Parathyroid adenoma (tissue), 2 donors: Measurements from ENCODE around the gene N4BP2L1.

Source experiments
- H2AFZ ChIP-seq: fragments of 300-600 bp; sonication (generic); one replicate; pipeline ENCODE4 v1.7.0; 2017; ENCODE audit warnings: antibody characterized with exemption, mild to moderate bottlenecking
- H3K27ac ChIP-seq: fragments of 300-600 bp; sonication (generic); one replicate; pipeline ENCODE4 v1.7.0; 2017
- H3K27me3 ChIP-seq: fragments of 300-600 bp; sonication (generic); one replicate; pipeline ENCODE4 v1.7.0; 2017; ENCODE audit warnings: low read length; ENCODE audit not compliant: control insufficient read depth, insufficient read depth
- H3K36me3 ChIP-seq: fragments of 300-600 bp; sonication (generic); one replicate; pipeline ENCODE4 v1.7.0; 2017; ENCODE audit warnings: low read length; ENCODE audit not compliant: control insufficient read depth, insufficient read depth
- H3K4me1 ChIP-seq: fragments of 300-600 bp; sonication (generic); one replicate; pipeline ENCODE4 v1.7.0; 2017; ENCODE audit warnings: control low read depth
- H3K4me2 ChIP-seq: fragments of 300-600 bp; sonication (generic); one replicate; pipeline ENCODE4 v1.7.0; 2017; ENCODE audit warnings: low read length
- H3K4me3 ChIP-seq: fragments of 300-600 bp; sonication (generic); one replicate; pipeline ENCODE4 v1.7.0; 2017; ENCODE audit warnings: low read depth, low read length
- H3K79me2 ChIP-seq: fragments of 300-600 bp; sonication (generic); one replicate; pipeline ENCODE4 v1.7.0; 2017; ENCODE audit warnings: control low read depth
- H3K9ac ChIP-seq: fragments of 300-600 bp; sonication (generic); one replicate; pipeline ENCODE4 v1.7.0; 2017; ENCODE audit warnings: mild to moderate bottlenecking
- H3K9me3 ChIP-seq: fragments of 300-600 bp; sonication (generic); one replicate; pipeline ENCODE4 v1.7.0; 2017; ENCODE audit warnings: low read length; ENCODE audit not compliant: control insufficient read depth
- CTCF ChIP-seq: fragments of 300-600 bp; sonication (generic); IDR thresholded peaks from one replicate; pipeline ENCODE4 v1.7.0; 2017; ENCODE audit warnings: antibody characterized with exemption, mild to moderate bottlenecking
- donor health status: primary hyperparathyroidism.

N4BP2L1 gene

GRCh38 chr13:32456591-32456990 is 28.7 kb upstream of the N4BP2L1 start:
- no peaks in the 10 kb centered on the region for H3K9me3 ChIP-seq

GRCh38 chr13:32455594-32455903 is 27.6 kb upstream of the N4BP2L1 start:
- Histone ChIP-seq H3K4me3 (no peak overlapping the region), H3K79me2 (peaks cover 10% of the 10 kb centered on the region), H3K9ac (no peak overlapping the region), H3K36me3 (no peaks in the 10 kb centered on the region), H2AFZ (no peak overlapping the region), H3K27me3 (no peaks in the 10 kb centered on the region), H3K27ac (no peak overlapping the region), H3K4me1 (no peaks in the 10 kb centered on the region), H3K4me2 (no peak overlapping the region), H3K9me3 (no peaks in the 10 kb centered on the region)
- TF ChIP-seq CTCF: no peak

More at GRCh38 chr13:32456591-32456990, 28.7 kb upstream of the N4BP2L1 start:
- H3K9ac ChIP-seq: no peak overlapping the region
- no peaks in the 10 kb centered on the region for H3K36me3 ChIP-seq
- H2AFZ ChIP-seq: no peak overlapping the region
- no peaks in the 10 kb centered on the region for H3K4me1 ChIP-seq
- H3K4me2 ChIP-seq: no peak overlapping the region
- TF ChIP-seq CTCF: no peak
- no peak overlapping the region for H3K4me3 ChIP-seq
- H3K27ac ChIP-seq: no peak overlapping the region
- H3K79me2 ChIP-seq: peaks cover 10% of the 10 kb centered on the region
- H3K27me3 ChIP-seq: no peaks in the 10 kb centered on the region

- TF ChIP-seq CTCF: no peak
- no peak overlapping the region for H3K4me2 ChIP-seq
- H3K79me2 ChIP-seq: peaks cover 10% of the 10 kb centered on the region
- no peaks in the 10 kb centered on the region for H3K4me1 ChIP-seq
- H3K4me3 ChIP-seq: no peak overlapping the region
- no peak overlapping the region for H3K9ac ChIP-seq
- H3K9me3 ChIP-seq: no peaks in the 10 kb centered on the region
- no peak overlapping the region for H2AFZ ChIP-seq
- no peaks in the 10 kb centered on the region for H3K27me3 ChIP-seq
- no peaks in the 10 kb centered on the region for H3K36me3 ChIP-seq
- H3K27ac ChIP-seq: no peak overlapping the region
Measured at GRCh38 chr13:32454886-32455593, 27.1 kb upstream of the N4BP2L1 start.

- Histone ChIP-seq H3K36me3 (no peaks in the 10 kb centered on the region), H3K9me3 (no peaks in the 10 kb centered on the region), H3K4me1 (no peaks in the 10 kb centered on the region), H3K4me3 (no peak overlapping the region), H3K79me2 (peaks cover 6% of the 10 kb centered on the region), H3K27me3 (no peaks in the 10 kb centered on the region), H2AFZ (no peak overlapping the region), H3K9ac (no peak overlapping the region), H3K4me2 (no peak overlapping the region), H3K27ac (no peak overlapping the region)
- no peak for TF ChIP-seq CTCF
Measured at GRCh38 chr13:32453981-32454380, 26.1 kb upstream of the N4BP2L1 start.

- H3K79me2 ChIP-seq: no peaks in the 10 kb centered on the region
- no peak overlapping the region for H2AFZ ChIP-seq
- no peak overlapping the region for H3K27ac ChIP-seq
- no peaks in the 10 kb centered on the region for H3K4me1 ChIP-seq
- no peaks in the 10 kb centered on the region for H3K36me3 ChIP-seq
- H3K27me3 ChIP-seq: no peaks in the 10 kb centered on the region
- H3K4me2 ChIP-seq: no peak overlapping the region
- TF ChIP-seq CTCF: no peak
- no peak overlapping the region for H3K9ac ChIP-seq
- H3K9me3 ChIP-seq: no peaks in the 10 kb centered on the region
- H3K4me3 ChIP-seq: no peak overlapping the region
Measured at GRCh38 chr13:32448972-32449371, 21.0 kb upstream of the N4BP2L1 start.
